Measurements from ENCODE around the gene RGL2.
"Not testable (repeated sequence)": the region's sequence is repeated elsewhere in the genome, so short reads cannot be mapped to it uniquely, and the experiment has no call there.

The RGL2 gene

GRCh38 chr6:33272275-33273128, 26.2 kb downstream of the RGL2 start:
- DNase-seq, result no peak

DNA sequence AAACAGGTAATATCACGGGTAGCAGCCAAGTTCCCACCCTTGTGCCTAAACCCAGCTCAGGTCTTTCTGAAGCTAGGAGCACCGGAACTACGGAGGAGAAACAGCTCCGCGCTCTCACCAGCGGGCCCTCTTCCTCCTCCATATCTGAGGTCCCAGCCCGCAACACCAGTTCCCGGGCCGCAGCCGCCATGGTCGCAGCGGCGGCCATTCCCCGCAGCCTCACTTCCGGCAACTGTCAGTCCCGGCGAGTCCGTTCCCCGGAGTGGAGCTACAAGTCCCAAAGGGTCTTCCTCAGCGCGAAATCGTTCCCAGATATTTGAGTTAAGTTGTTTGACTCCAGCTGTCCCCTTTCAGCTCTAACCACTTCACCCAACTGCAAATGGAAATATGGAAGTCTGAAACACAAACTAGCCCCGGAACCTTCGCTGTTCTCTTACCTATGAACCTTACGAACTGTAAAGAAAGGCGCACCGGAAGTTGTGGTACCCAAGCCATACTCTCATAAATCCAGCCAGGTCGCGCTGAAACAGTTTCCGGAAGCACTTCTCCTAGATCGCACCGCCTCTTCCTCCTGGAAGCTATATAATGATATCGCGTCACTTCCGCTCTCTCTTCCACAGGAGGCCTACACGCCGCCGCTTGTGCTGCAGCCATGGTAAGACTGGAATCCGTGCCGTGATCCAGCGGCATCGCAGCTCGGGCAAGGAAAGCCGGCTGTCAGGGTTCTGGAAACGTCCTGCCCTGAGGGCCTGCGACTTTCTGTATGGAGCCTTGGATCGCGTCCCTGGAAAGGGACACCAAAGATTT, 27.1 kb downstream of the RGL2 start, which contains the start of the genes RPS18 and VPS52:
RPS18 (plus strand) TSS at position 608 of the 807 bp plus-strand sequence; CDS start at position 653, 45 bp downstream.
VPS52 (minus strand) TSS at position 409 of the 807 bp plus-strand sequence; CDS start at position 208, 201 bp downstream.
- DNase-seq, result peak; percentile 86

- no peak for DNase-seq
These were observed 27.6 kb downstream of the RGL2 start for GRCh38 chr6:33271117-33271467.

- DNase-seq, result no peak
These were observed 34.7 kb downstream of the RGL2 start for GRCh38 chr6:33264015-33264414.

GRCh38 chr6:33262490-33262889, 36.3 kb downstream of the RGL2 start:
- not testable (repeated sequence) for DNase-seq

DNA sequence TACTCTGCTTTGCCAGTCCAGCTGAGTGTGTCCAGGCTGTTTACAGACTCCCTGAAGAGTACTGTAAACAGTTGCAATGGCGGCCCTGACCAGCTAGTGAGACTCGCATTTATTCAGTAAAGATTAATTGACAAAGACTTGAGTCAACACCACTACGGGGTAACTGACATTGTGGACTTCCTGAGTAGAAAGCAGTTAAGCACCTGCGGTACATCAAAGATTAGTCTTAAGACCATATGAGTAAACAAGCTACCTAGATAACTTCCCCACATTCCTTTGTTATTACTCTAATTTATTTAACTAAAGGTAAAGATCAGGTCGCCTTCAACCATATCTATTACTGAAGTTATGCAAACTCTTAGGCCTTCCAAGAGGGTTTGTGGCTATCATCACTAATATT, 39.7 kb downstream of the RGL2 start:
- DNase-seq, result no peak

DNA sequence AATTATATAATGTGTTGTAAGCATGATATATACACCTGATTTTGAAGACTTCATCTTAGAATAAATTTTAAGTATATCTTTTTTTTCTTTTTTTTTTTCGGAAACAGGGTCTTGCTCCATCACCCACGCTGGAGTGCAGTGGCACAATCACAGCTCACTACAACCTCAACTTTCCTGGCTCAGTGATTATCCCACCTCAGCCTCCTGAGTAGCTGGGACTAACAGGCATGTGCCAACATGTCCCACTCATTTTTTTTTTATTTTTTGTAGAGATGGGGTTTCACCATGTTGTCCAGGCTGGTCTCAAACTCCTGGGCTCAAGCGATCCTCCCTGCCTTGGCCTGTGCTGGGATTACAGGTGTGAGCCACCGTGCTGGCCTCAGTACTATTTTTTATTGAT, 44.2 kb downstream of the RGL2 start:
- no peak for DNase-seq

DNA sequence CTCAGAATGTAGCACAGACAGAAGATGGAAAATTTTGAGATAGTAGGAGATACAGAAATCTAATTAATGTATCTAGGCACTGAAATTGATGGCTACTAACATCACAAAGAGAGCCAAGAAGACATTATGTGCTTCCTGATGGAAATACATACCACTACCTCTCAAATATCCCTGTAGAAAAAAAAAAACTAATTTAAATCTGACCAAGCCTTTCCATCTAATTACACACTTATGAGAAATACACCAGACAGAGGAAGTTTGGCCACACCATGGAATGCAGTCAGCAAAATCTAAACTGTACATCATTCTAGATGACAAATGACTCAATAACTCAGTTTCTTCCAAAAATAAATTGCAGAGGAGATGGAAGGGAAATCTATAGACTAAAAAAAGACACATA, 46.0 kb downstream of the RGL2 start:
- no peak for DNase-seq

DNA sequence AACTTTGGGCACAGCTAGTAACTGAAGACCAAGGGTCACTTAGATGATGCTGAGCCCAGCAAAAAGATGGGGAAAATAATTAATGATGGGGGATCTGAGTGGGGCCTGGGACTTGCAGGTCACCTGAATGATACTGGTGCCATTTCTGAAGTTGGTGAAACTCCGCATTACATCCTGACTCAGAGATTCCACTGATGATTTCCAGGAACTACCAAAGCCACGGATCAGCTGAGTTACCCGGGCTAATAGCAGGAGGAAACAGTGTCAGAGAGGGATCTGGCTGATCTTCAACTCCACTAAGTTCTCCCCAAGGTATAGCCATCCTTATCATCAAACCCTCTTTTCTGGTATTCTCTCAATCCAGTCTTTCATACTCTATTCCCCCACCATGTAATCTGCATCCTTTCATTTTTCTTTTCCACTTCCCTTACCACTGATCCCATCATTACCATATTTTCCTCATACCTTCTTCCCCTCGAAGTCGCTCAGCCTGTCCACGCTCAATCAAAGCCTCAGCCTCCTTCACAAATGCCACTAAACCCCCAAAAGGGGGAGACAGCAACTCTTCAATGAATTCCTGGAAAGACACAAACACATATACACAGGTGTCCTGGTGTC, 47.2 kb downstream of the RGL2 start:
- no peak for DNase-seq

DNA sequence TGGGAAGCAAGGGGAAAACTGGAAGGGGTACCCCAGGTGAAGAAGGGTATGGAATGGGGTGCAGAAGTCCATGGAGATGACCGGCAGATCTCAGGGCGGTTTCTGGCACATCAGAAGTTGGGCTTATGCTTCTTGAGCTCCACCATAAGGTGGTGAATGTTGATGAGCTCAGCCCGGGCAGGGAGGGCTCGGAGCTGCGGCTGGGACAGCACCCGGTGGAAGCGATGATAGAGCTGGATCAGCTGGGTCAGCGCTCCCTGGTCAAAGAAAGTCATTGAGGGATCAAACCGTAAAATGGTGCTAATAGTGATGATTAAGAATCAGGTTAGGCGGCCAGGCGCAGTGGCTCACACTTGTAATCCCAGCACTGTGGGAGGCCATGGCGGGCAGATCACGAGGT, 48.0 kb downstream of the RGL2 start:
- no peak for DNase-seq

DNA sequence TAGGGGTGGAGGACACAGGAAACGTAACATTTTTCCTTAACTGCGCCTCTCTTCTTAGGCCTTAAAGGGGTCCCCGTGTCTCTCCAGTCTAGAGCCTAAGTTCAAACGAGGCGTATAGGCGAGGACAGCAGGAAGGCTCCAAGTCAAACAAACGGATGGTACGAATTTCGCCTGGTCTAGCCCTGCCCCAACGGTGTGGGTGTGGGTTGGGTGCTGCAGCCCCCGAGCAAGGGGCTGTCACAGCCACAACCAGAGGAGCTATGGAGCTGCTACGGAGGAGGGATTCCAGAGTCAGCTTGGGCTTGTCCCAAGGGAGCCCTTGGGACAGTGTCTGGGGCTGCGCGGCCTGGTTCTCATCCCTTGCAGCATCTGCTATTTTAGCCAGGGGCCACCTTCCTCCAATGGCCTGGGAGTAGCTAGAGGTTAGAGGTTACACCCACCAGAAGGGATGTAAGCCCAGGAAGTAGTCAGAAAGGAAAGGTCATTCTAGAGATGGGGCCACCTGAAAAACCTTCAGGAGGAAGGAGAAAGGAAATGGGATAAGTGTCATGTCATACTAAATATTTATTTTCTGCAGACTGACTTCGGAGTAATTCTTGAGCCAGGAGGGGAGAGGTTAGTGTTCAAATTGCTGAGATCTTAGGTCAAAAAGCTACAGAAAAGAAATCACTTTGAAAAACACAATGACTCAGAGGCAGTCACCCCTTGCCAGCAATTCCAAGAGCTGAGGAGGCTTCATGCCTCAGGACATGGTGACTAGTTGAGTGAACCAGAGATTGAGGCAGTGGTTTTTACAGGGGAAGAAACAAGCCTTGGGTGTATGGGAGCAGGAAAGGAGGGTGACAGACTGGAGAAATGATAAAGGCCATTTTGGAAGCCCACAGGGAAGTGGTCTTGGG, 48.8 kb downstream of the RGL2 start:
- DNase-seq, result no peak

DNA sequence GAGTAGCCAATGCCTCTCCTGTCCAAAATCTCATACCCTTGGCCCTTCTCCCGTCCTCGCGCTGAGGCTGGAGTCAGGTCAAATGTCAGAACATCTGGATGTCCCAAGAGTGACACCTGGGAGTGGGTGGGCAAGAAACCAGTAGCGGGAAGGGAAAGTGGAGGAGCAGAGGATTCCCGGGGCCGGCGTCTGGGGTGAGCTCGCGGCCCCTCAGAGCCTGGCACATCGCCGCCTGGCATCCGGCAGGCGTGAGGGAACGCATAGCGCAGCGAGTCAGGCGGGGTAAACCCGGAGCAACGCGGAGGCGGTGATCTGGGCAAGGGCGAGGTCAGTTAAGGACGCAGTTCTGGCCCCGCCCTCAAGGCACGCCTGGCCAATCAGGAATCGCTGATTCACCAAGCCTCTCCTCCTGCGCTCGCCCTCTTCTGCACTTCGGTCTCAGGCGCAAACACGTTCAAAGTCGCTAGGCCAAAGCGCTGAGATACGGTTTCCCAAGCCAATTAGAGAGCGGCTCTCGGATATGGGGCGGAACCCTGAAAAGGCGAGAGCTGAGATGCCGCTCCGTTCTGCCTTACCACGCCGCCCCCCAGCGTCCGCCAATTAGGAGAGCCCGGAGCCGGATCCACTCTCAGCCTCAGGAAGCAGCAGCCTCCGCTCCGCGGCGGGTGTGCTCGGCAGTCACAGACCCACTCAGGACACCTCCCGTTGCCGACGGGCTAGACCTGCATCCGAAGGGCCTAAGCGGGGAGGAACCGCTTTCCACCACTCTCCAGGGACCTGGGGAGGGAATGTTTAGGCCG, 49.6 kb downstream of the RGL2 start:
- DNase-seq, result peak; percentile 85

DNA sequence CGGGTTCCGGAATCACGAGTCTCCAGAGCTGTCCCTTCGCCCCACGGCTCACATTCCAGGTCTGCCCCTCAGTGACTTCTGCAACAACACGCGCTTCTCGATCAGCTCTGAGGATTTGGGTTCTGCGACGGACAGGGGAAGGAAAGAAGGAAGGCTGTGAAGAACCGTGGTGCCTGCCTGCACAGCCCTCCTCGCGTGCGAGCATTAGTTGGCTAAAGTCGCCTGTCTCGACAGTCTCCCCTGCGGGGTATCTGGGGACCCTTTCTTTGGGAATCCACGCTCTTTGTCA, 50.2 kb downstream of the RGL2 start:
- DNase-seq, result no peak

DNA sequence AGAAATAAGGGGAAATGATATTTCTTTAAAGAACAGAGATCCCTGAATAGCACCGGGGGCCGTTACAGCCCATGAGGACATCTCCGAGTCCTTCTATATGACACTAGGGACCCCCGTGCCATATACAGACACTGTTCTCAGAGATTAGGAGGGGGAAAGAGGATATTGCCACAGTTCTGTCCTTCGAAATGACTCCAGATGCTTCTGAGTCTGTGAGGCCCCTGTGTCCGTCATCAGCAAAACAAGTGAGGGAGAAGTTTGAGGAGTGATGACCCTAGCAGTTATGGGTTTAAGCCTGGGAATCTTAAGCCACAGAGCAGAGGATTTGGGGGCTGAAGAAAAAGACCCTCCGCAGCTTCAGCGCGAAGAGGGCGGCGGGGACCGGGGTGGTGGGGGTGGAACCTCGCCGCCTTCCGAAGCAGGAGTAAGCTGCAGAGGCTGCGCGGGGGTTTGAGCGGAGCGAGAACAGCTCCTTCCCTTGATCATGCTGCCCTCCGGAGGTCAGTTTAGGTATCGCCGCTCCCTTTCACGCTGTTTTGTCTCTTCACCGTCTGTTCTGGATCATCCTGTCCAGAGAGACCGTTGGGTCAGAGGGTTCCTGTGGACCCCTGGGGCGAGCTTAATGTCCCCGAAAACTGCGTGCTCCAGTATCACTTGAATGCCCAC, 50.6 kb downstream of the RGL2 start:
- DNase-seq, result peak; percentile 96

DNA sequence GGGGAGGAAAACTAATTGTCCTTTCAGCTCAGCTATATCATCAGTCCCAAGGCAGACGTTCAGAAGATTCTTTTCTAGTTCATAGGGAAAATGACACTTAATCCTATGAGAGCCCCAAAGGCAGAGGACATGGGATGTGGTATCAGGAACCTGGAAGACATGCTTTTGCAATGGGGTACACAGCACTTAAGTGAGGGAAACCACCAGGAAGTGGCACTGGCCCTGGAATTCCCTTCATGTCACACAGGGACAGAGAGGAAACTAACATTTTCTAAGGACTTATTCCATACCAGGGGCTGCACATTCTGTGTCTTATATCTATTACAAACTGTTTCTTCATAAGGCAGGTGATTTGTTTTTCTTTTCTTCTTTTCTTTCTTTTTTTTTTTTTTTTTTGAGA, 55.3 kb downstream of the RGL2 start:
- DNase-seq, result no peak

- DNase-seq, result no peak
These were observed 56.8 kb downstream of the RGL2 start for GRCh38 chr6:33241968-33242367.

Data from activated T-cell treated with anti-CD3 and anti-CD28 coated beads for 4 hours (primary cell).